GM23338 (cell line): ENCODE data around the gene GPR33. TPM values are rescaled to one million over a fixed set of nuclear protein-coding genes. Genes with fewer than 3 reads are reported as not detected.
A peak's percentile ranks its signal among the peaks of the same experiment; 100 is the strongest.

ENCODE experiments used
- ATAC-seq: fragments of 200-7000 bp; cut with Tn5 transposase; 3 replicates; pipeline ENCODE4 v1.9.1; 2020
- DNase-seq: peaks from one replicate; pipeline ENCODE4 v3.0.0-alpha.2; 2015; ENCODE audit warnings: low spot score
- H2AFZ ChIP-seq: fragments of 200-600 bp; sonication (generic); 2 replicates; pipeline ENCODE4 v1.8.0; 2016; ENCODE audit warnings: antibody characterized with exemption, mild to moderate bottlenecking, moderate library complexity
- H3F3A ChIP-seq: fragments of 200-600 bp; sonication (generic); replicated peaks from 2 replicates; pipeline ENCODE4 v1.8.0; 2017; ENCODE audit warnings: antibody characterized with exemption, mixed run types, low read depth
- H3K27ac ChIP-seq: fragments of 200-600 bp; sonication (generic); 2 replicates; pipeline ENCODE4 v1.6.1; 2016; ENCODE audit warnings: low read depth
- H3K27me3 ChIP-seq: fragments of 200-600 bp; sonication (generic); 2 replicates; pipeline ENCODE4 v1.8.0; 2016; ENCODE audit warnings: mild to moderate bottlenecking, mixed run types, moderate library complexity; ENCODE audit not compliant: insufficient read depth
- H3K36me3 ChIP-seq: fragments of 200-600 bp; sonication (generic); 2 replicates; pipeline ENCODE4 v1.8.0; 2016; ENCODE audit warnings: mild to moderate bottlenecking; ENCODE audit not compliant: insufficient read depth
- H3K4me1 ChIP-seq: fragments of 200-600 bp; sonication (generic); 2 replicates; pipeline ENCODE4 v1.8.0; 2016; ENCODE audit warnings: mild to moderate bottlenecking, moderate library complexity; ENCODE audit not compliant: insufficient read depth
- H3K4me2 ChIP-seq: fragments of 200-600 bp; sonication (generic); 2 replicates; pipeline ENCODE4 v1.7.1; 2017; ENCODE audit warnings: mixed run types
- H3K4me3 ChIP-seq: fragments of 200-600 bp; sonication (generic); 2 replicates; pipeline ENCODE4 v1.6.1; 2016; ENCODE audit warnings: mixed run types
- H3K79me2 ChIP-seq: fragments of 200-600 bp; sonication (generic); replicated peaks from 2 replicates; pipeline ENCODE4 v1.8.0; 2017; ENCODE audit warnings: mild to moderate bottlenecking; ENCODE audit not compliant: insufficient read depth
- H3K9me2 ChIP-seq: fragments of 200-600 bp; sonication (generic); 2 replicates; pipeline ENCODE4 v1.8.0; 2017; ENCODE audit not compliant: insufficient read depth
- H4K20me1 ChIP-seq: fragments of 200-600 bp; sonication (generic); replicated peaks from 2 replicates; pipeline ENCODE4 v1.8.0; 2017; ENCODE audit warnings: mild to moderate bottlenecking; ENCODE audit not compliant: insufficient read depth
- H3K27ac Mint-ChIP-seq: 2 replicates; pipeline ENCODE4 v1.8.0; 2020; ENCODE audit warnings: inconsistent platforms, mild to moderate bottlenecking, moderate library complexity, mixed read lengths
- H3K27me3 Mint-ChIP-seq: 3 replicates; pipeline ENCODE4 v1.8.0; 2022; ENCODE audit warnings: low read depth, mild to moderate bottlenecking, moderate library complexity, mixed read lengths, inconsistent platforms; ENCODE audit not compliant: insufficient read depth, poor library complexity
- H3K36me3 Mint-ChIP-seq: 3 replicates; pipeline ENCODE4 v1.8.0; 2021; ENCODE audit warnings: low read depth, mild to moderate bottlenecking, inconsistent platforms, moderate library complexity, mixed read lengths
- H3K4me1 Mint-ChIP-seq: 3 replicates; pipeline ENCODE4 v1.8.0; 2020; ENCODE audit warnings: mild to moderate bottlenecking, inconsistent platforms, mixed read lengths
- H3K4me3 Mint-ChIP-seq: 3 replicates; pipeline ENCODE4 v1.8.0; 2021; ENCODE audit warnings: moderate library complexity, mild to moderate bottlenecking, inconsistent platforms, mixed read lengths
- H3K9me3 Mint-ChIP-seq: 3 replicates; pipeline ENCODE4 v1.8.0; 2020; ENCODE audit warnings: moderate library complexity, mild to moderate bottlenecking, inconsistent platforms, mixed read lengths
- CREB1 ChIP-seq: fragments of 250-450 bp; sonication (Bioruptor Pico); IDR thresholded peaks from 2 replicates; pipeline ENCODE4 v1.5.0; 2020; ENCODE audit warnings: low read depth, mild to moderate bottlenecking, moderate library complexity
- EZH2 ChIP-seq: fragments of 200-600 bp; sonication (generic); IDR thresholded peaks from one replicate; pipeline ENCODE4 v1.8.0; 2017; ENCODE audit warnings: antibody characterized with exemption, mild to moderate bottlenecking, low read depth; ENCODE audit not compliant: unreplicated experiment
- EZH2phosphoT487 ChIP-seq: fragments of 200-600 bp; sonication (generic); IDR thresholded peaks from one replicate; pipeline ENCODE4 v1.8.1; 2018; ENCODE audit warnings: antibody characterized with exemption; ENCODE audit not compliant: unreplicated experiment
- JUNB ChIP-seq: IDR thresholded peaks from one replicate; pipeline ENCODE4 v1.6.1; 2016; ENCODE audit warnings: antibody characterized with exemption; ENCODE audit not compliant: unreplicated experiment
- NANOG ChIP-seq: IDR thresholded peaks from 2 replicates; pipeline ENCODE4 v1.6.1; 2016; ENCODE audit warnings: antibody characterized with exemption, borderline replicate concordance
- POLR2AphosphoS5 ChIP-seq: IDR thresholded peaks from 2 replicates; pipeline ENCODE4 v1.6.1; 2016; ENCODE audit warnings: antibody characterized with exemption, low read depth
- REST ChIP-seq: IDR thresholded peaks from one replicate; pipeline ENCODE4 v1.6.1; 2018; ENCODE audit warnings: antibody characterized with exemption; ENCODE audit not compliant: unreplicated experiment
- STAT1 ChIP-seq: IDR thresholded peaks from one replicate; pipeline ENCODE4 v1.6.1; 2016; ENCODE audit warnings: antibody characterized with exemption; ENCODE audit not compliant: unreplicated experiment
- ZNF114 ChIP-seq: fragments of 250-450 bp; sonication (Bioruptor Pico); IDR thresholded peaks from 2 replicates; pipeline ENCODE4 v1.5.0; 2020; ENCODE audit warnings: mild to moderate bottlenecking, moderate library complexity
- ZNF331 ChIP-seq: fragments of 250-450 bp; sonication (Bioruptor Pico); IDR thresholded peaks from 2 replicates; pipeline ENCODE4 v1.5.0; 2020; ENCODE audit warnings: low read depth, mild to moderate bottlenecking, moderate library complexity
- ZNF462 ChIP-seq: fragments of 250-450 bp; sonication (Bioruptor Pico); IDR thresholded peaks from 2 replicates; pipeline ENCODE4 v1.5.0; 2020; ENCODE audit warnings: mild to moderate bottlenecking, moderate library complexity
- polyA plus RNA-seq: library from polyadenylated mRNA; unstranded; fragments of >200 nt; fragmentation: Nextera tagmentation; extraction: Ambion mirVana; gene quantifications from 2 replicates; pipeline ENCODE4 v1.2.1, GENCODE V29; 2016
- total RNA-seq: library from RNA; depleted of rRNA; stranded (reverse); fragments of >200 nt; shearing (Covaris generic); gene quantifications from 2 replicates; pipeline ENCODE4 v1.2.3, GENCODE V29; 2014
- TF ChIP-seq, protein P1 (sequence below): IDR thresholded peaks from 2 replicates; pipeline ENCODE4 v1.6.1; 2016; ENCODE audit warnings: antibody characterized with exemption
- TF ChIP-seq, protein P2 (sequence below), 2 experiments: fragments of 200-600 bp in 1 of 2; sonication (generic) in 1 of 2; conservative IDR thresholded peaks; 2 replicates each; pipeline versions ENCODE4 v1.5.1 to v1.6.1; 2016 to 2017; ENCODE audit warnings: antibody characterized with exemption in 2 of 2, low read depth in 2 of 2, mild to moderate bottlenecking in 2 of 2, moderate library complexity in 1 of 2

GPR33 gene
- total and polyA plus RNA-seq, 2 experiments from 2014 or later, result not detected

DNA sequence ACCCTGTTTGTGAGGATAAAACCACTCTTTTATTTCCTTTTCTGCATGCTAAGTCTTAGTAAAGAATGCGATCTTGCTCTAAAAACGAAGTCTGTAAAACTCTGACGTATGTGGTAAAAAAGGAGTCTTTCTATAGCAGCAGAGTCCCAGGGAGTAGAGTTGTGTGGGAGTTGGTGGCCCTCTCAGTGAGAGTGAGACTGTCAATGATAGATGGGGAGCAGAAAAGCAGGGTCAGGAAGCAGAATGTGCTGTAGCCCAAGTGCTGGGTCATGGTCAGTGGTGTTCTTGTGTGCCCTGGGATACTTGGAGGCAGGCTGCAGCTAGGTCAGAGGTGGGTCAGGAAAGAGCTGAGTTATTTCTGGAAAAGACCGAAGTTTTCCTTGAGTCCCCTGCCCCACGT, 20.3 kb upstream of the GPR33 start:
- peak overlapping the region; percentile 80 for H2AFZ ChIP-seq

More for the DNA sequence above, 20.3 kb upstream of the GPR33 start:
- H3K27ac ChIP-seq, result no peak overlapping the region
- TF ChIP-seq EZH2phosphoT487 (no peak), STAT1 (no peak), CREB1 (CRISPR knock-in tag) (no peak), ZNF331 (no peak), ZNF114 (CRISPR knock-in tag) (no peak), NANOG (no peak), REST (no peak), JUNB (no peak), POLR2AphosphoS5 (no peak), EZH2 (no peak), ZNF462 (CRISPR knock-in tag) (no peak)
- TF ChIP-seq, protein P1, sequence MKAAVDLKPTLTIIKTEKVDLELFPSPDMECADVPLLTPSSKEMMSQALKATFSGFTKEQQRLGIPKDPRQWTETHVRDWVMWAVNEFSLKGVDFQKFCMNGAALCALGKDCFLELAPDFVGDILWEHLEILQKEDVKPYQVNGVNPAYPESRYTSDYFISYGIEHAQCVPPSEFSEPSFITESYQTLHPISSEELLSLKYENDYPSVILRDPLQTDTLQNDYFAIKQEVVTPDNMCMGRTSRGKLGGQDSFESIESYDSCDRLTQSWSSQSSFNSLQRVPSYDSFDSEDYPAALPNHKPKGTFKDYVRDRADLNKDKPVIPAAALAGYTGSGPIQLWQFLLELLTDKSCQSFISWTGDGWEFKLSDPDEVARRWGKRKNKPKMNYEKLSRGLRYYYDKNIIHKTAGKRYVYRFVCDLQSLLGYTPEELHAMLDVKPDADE, result no peak
- TF ChIP-seq, protein P2, sequence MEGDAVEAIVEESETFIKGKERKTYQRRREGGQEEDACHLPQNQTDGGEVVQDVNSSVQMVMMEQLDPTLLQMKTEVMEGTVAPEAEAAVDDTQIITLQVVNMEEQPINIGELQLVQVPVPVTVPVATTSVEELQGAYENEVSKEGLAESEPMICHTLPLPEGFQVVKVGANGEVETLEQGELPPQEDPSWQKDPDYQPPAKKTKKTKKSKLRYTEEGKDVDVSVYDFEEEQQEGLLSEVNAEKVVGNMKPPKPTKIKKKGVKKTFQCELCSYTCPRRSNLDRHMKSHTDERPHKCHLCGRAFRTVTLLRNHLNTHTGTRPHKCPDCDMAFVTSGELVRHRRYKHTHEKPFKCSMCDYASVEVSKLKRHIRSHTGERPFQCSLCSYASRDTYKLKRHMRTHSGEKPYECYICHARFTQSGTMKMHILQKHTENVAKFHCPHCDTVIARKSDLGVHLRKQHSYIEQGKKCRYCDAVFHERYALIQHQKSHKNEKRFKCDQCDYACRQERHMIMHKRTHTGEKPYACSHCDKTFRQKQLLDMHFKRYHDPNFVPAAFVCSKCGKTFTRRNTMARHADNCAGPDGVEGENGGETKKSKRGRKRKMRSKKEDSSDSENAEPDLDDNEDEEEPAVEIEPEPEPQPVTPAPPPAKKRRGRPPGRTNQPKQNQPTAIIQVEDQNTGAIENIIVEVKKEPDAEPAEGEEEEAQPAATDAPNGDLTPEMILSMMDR (conservative IDR thresholded peaks at IDR 0.05; ENCODE audit: low read depth in 2 of 2), result no peak
- no peaks in the 10 kb centered on the region for H4K20me1 ChIP-seq
- no peaks in the 10 kb centered on the region for H3K36me3 Mint-ChIP-seq
- no peaks in the 10 kb centered on the region for H3K4me1 Mint-ChIP-seq
- H3K27me3 Mint-ChIP-seq, result peaks cover 1% of the 10 kb centered on the region
- DNase-seq (no peak), ATAC-seq (no peak)
- no peaks in the 10 kb centered on the region for H3K27me3 ChIP-seq
- no peaks in the 10 kb centered on the region for H3K79me2 ChIP-seq
- no peaks in the 10 kb centered on the region for H3F3A ChIP-seq
- no peak overlapping the region for H3K4me3 ChIP-seq
- peak overlapping the region; percentile 7; the same call in 1 of the 2 replicates for H3K27ac Mint-ChIP-seq
- no peak overlapping the region for H3K4me3 Mint-ChIP-seq
- H3K9me2 ChIP-seq, result no peaks in the 10 kb centered on the region
- no peaks in the 10 kb centered on the region for H3K9me3 Mint-ChIP-seq
- no peaks in the 10 kb centered on the region; the same call in 1 of the 2 replicates for H3K36me3 ChIP-seq
- no peaks in the 10 kb centered on the region for H3K4me1 ChIP-seq
- no peak overlapping the region for H3K4me2 ChIP-seq
